Fibroblast of lung (primary cell): ENCODE data around the gene TSEN2.

ENCODE experiments used
- EZH2 ChIP-seq: IDR thresholded peaks from 2 replicates; pipeline ENCODE4 v1.5.1; 2012; ENCODE audit warnings: low read length, control low read depth, mild to moderate bottlenecking; ENCODE audit errors: missing control alignments
- TF ChIP-seq, protein P1 (sequence below), 2 donors: IDR thresholded peaks in 1 of 2; conservative IDR thresholded peaks in 1 of 2; 1 replicate in 1 of 2; 2 replicates in 1 of 2; pipeline ENCODE4 v1.5.1; 2011 to 2012; ENCODE audit warnings: low read length in 2 of 2, control low read depth in 1 of 2, inconsistent platforms in 1 of 2, low read depth in 1 of 2, mild to moderate bottlenecking in 1 of 2

DNA sequence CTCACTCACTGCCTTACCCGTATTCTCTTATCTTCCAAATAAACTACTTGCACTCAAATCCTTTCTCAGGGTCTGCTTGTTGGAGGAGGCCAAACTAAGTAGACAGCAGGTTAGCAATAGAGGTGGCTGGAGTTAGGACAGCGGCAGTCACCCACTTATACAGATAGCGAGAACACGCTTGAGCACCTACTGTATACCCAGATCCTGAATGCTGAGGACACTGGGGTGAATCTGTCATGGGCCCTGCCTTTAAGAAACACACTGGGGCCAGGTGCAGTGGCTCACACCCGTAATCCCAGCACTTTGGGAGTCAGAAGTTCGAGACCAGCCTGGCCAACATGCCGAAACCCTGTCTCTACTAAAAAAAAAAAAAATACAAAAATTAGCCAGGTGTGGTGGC is 38.0 kb upstream of the TSEN2 start:
- TF ChIP-seq, protein P1, sequence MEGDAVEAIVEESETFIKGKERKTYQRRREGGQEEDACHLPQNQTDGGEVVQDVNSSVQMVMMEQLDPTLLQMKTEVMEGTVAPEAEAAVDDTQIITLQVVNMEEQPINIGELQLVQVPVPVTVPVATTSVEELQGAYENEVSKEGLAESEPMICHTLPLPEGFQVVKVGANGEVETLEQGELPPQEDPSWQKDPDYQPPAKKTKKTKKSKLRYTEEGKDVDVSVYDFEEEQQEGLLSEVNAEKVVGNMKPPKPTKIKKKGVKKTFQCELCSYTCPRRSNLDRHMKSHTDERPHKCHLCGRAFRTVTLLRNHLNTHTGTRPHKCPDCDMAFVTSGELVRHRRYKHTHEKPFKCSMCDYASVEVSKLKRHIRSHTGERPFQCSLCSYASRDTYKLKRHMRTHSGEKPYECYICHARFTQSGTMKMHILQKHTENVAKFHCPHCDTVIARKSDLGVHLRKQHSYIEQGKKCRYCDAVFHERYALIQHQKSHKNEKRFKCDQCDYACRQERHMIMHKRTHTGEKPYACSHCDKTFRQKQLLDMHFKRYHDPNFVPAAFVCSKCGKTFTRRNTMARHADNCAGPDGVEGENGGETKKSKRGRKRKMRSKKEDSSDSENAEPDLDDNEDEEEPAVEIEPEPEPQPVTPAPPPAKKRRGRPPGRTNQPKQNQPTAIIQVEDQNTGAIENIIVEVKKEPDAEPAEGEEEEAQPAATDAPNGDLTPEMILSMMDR (conservative IDR thresholded peaks at IDR 0.05 in 1 of 2, IDR thresholded peaks at IDR 0.05 in 1 of 2; ENCODE audit: low read depth in 1 of 2, low read length in 2 of 2), result no peak
- no peak for TF ChIP-seq EZH2
